GM23338 (cell line): ENCODE results near the gene CDH23. TPM values are rescaled to one million over a fixed set of nuclear protein-coding genes. Genes with fewer than 3 reads are reported as not detected.

Source experiments
- ATAC-seq: fragments of 200-7000 bp; cut with Tn5 transposase; 3 replicates; pipeline ENCODE4 v1.9.1; 2020
- DNase-seq: peaks from one replicate; pipeline ENCODE4 v3.0.0-alpha.2; 2015; ENCODE audit warnings: low spot score
- H2AFZ ChIP-seq: fragments of 200-600 bp; sonication (generic); 2 replicates; pipeline ENCODE4 v1.8.0; 2016; ENCODE audit warnings: antibody characterized with exemption, mild to moderate bottlenecking, moderate library complexity
- H3F3A ChIP-seq: fragments of 200-600 bp; sonication (generic); replicated peaks from 2 replicates; pipeline ENCODE4 v1.8.0; 2017; ENCODE audit warnings: antibody characterized with exemption, mixed run types, low read depth
- H3K27ac ChIP-seq: fragments of 200-600 bp; sonication (generic); 2 replicates; pipeline ENCODE4 v1.6.1; 2016; ENCODE audit warnings: low read depth
- H3K27me3 ChIP-seq: fragments of 200-600 bp; sonication (generic); 2 replicates; pipeline ENCODE4 v1.8.0; 2016; ENCODE audit warnings: mild to moderate bottlenecking, mixed run types, moderate library complexity; ENCODE audit not compliant: insufficient read depth
- H3K36me3 ChIP-seq: fragments of 200-600 bp; sonication (generic); 2 replicates; pipeline ENCODE4 v1.8.0; 2016; ENCODE audit warnings: mild to moderate bottlenecking; ENCODE audit not compliant: insufficient read depth
- H3K4me1 ChIP-seq: fragments of 200-600 bp; sonication (generic); 2 replicates; pipeline ENCODE4 v1.8.0; 2016; ENCODE audit warnings: mild to moderate bottlenecking, moderate library complexity; ENCODE audit not compliant: insufficient read depth
- H3K4me2 ChIP-seq: fragments of 200-600 bp; sonication (generic); 2 replicates; pipeline ENCODE4 v1.7.1; 2017; ENCODE audit warnings: mixed run types
- H3K4me3 ChIP-seq: fragments of 200-600 bp; sonication (generic); 2 replicates; pipeline ENCODE4 v1.6.1; 2016; ENCODE audit warnings: mixed run types
- H3K79me2 ChIP-seq: fragments of 200-600 bp; sonication (generic); replicated peaks from 2 replicates; pipeline ENCODE4 v1.8.0; 2017; ENCODE audit warnings: mild to moderate bottlenecking; ENCODE audit not compliant: insufficient read depth
- H3K9me2 ChIP-seq: fragments of 200-600 bp; sonication (generic); 2 replicates; pipeline ENCODE4 v1.8.0; 2017; ENCODE audit not compliant: insufficient read depth
- H4K20me1 ChIP-seq: fragments of 200-600 bp; sonication (generic); replicated peaks from 2 replicates; pipeline ENCODE4 v1.8.0; 2017; ENCODE audit warnings: mild to moderate bottlenecking; ENCODE audit not compliant: insufficient read depth
- H3K27ac Mint-ChIP-seq: 2 replicates; pipeline ENCODE4 v1.8.0; 2020; ENCODE audit warnings: inconsistent platforms, mild to moderate bottlenecking, moderate library complexity, mixed read lengths
- H3K27me3 Mint-ChIP-seq: 3 replicates; pipeline ENCODE4 v1.8.0; 2022; ENCODE audit warnings: low read depth, mild to moderate bottlenecking, moderate library complexity, mixed read lengths, inconsistent platforms; ENCODE audit not compliant: insufficient read depth, poor library complexity
- H3K36me3 Mint-ChIP-seq: 3 replicates; pipeline ENCODE4 v1.8.0; 2021; ENCODE audit warnings: low read depth, mild to moderate bottlenecking, inconsistent platforms, moderate library complexity, mixed read lengths
- H3K4me1 Mint-ChIP-seq: 3 replicates; pipeline ENCODE4 v1.8.0; 2020; ENCODE audit warnings: mild to moderate bottlenecking, inconsistent platforms, mixed read lengths
- H3K4me3 Mint-ChIP-seq: 3 replicates; pipeline ENCODE4 v1.8.0; 2021; ENCODE audit warnings: moderate library complexity, mild to moderate bottlenecking, inconsistent platforms, mixed read lengths
- H3K9me3 Mint-ChIP-seq: 3 replicates; pipeline ENCODE4 v1.8.0; 2020; ENCODE audit warnings: moderate library complexity, mild to moderate bottlenecking, inconsistent platforms, mixed read lengths
- EZH2 ChIP-seq: fragments of 200-600 bp; sonication (generic); IDR thresholded peaks from one replicate; pipeline ENCODE4 v1.8.0; 2017; ENCODE audit warnings: antibody characterized with exemption, mild to moderate bottlenecking, low read depth; ENCODE audit not compliant: unreplicated experiment
- POLR2AphosphoS5 ChIP-seq: IDR thresholded peaks from 2 replicates; pipeline ENCODE4 v1.6.1; 2016; ENCODE audit warnings: antibody characterized with exemption, low read depth
- STAT1 ChIP-seq: IDR thresholded peaks from one replicate; pipeline ENCODE4 v1.6.1; 2016; ENCODE audit warnings: antibody characterized with exemption; ENCODE audit not compliant: unreplicated experiment
- ZNF114 ChIP-seq: fragments of 250-450 bp; sonication (Bioruptor Pico); IDR thresholded peaks from 2 replicates; pipeline ENCODE4 v1.5.0; 2020; ENCODE audit warnings: mild to moderate bottlenecking, moderate library complexity
- ZNF331 ChIP-seq: fragments of 250-450 bp; sonication (Bioruptor Pico); IDR thresholded peaks from 2 replicates; pipeline ENCODE4 v1.5.0; 2020; ENCODE audit warnings: low read depth, mild to moderate bottlenecking, moderate library complexity
- polyA plus RNA-seq: library from polyadenylated mRNA; unstranded; fragments of >200 nt; fragmentation: Nextera tagmentation; extraction: Ambion mirVana; gene quantifications from 2 replicates; pipeline ENCODE4 v1.2.1, GENCODE V29; 2016
- total RNA-seq: library from RNA; depleted of rRNA; stranded (reverse); fragments of >200 nt; shearing (Covaris generic); gene quantifications from 2 replicates; pipeline ENCODE4 v1.2.3, GENCODE V29; 2014
- TF ChIP-seq, protein P1 (sequence below), 2 experiments: fragments of 200-600 bp in 1 of 2; sonication (generic) in 1 of 2; conservative IDR thresholded peaks; 2 replicates each; pipeline versions ENCODE4 v1.5.1 to v1.6.1; 2016 to 2017; ENCODE audit warnings: antibody characterized with exemption in 2 of 2, low read depth in 2 of 2, mild to moderate bottlenecking in 2 of 2, moderate library complexity in 1 of 2
- TF ChIP-seq, protein P2 (sequence below): IDR thresholded peaks from one replicate; pipeline ENCODE4 v1.6.1; 2018; ENCODE audit warnings: antibody characterized with exemption; ENCODE audit not compliant: unreplicated experiment

The CDH23 gene
- total and polyA plus RNA-seq, 2 experiments from 2014 or later, result 0.95 to 4.3 TPM

DNA sequence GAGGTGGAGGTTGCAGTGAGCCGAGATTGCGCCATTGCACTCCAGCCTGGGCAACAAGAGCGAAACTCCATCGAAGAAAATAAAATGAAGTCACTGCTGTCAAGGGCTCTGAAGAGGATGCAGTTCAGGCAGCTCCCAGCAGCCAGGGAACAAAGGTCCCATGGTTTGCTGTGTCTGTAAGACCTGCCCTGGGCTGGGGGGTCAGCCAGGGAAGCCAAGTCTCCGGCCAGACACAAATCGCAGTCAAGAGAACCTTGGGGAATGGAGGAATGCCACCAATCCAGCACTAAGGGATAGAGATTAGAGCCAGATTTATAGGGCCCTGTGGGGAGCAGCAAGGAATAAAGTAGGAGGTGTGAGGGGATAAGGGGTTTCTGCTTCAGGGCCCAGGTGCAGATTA is 405.5 kb downstream of the CDH23 start:
- Histone ChIP-seq H3K4me1 (no peaks in the 10 kb centered on the region), H4K20me1 (no peaks in the 10 kb centered on the region; the same call in 1 of the 2 replicates), H3K27ac (no peak overlapping the region), H3K79me2 (no peaks in the 10 kb centered on the region), H3K9me2 (no peaks in the 10 kb centered on the region), H3K36me3 (no peaks in the 10 kb centered on the region), H2AFZ (no peak overlapping the region), H3K4me3 (no peak overlapping the region), H3K27me3 (peaks cover 3% of the 10 kb centered on the region; the same call in 1 of the 2 replicates), H3F3A (no peaks in the 10 kb centered on the region), H3K4me2 (no peak overlapping the region)
- Mint-ChIP-seq H3K36me3 (no peaks in the 10 kb centered on the region), H3K27me3 (peaks cover 14% of the 10 kb centered on the region), H3K9me3 (no peaks in the 10 kb centered on the region), H3K4me3 (no peak overlapping the region), H3K27ac (no peak overlapping the region), H3K4me1 (peaks cover 3% of the 10 kb centered on the region; the same call in 2 of the 3 replicates)
- TF ChIP-seq ZNF331 (CRISPR knock-in tag) (no peak), POLR2AphosphoS5 (no peak), STAT1 (no peak), ZNF114 (CRISPR knock-in tag) (no peak)
- TF ChIP-seq, protein P1, sequence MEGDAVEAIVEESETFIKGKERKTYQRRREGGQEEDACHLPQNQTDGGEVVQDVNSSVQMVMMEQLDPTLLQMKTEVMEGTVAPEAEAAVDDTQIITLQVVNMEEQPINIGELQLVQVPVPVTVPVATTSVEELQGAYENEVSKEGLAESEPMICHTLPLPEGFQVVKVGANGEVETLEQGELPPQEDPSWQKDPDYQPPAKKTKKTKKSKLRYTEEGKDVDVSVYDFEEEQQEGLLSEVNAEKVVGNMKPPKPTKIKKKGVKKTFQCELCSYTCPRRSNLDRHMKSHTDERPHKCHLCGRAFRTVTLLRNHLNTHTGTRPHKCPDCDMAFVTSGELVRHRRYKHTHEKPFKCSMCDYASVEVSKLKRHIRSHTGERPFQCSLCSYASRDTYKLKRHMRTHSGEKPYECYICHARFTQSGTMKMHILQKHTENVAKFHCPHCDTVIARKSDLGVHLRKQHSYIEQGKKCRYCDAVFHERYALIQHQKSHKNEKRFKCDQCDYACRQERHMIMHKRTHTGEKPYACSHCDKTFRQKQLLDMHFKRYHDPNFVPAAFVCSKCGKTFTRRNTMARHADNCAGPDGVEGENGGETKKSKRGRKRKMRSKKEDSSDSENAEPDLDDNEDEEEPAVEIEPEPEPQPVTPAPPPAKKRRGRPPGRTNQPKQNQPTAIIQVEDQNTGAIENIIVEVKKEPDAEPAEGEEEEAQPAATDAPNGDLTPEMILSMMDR (conservative IDR thresholded peaks at IDR 0.05; ENCODE audit: low read depth in 2 of 2), result no peak
- DNase-seq, result no peak
- ATAC-seq, result no peak

DNA sequence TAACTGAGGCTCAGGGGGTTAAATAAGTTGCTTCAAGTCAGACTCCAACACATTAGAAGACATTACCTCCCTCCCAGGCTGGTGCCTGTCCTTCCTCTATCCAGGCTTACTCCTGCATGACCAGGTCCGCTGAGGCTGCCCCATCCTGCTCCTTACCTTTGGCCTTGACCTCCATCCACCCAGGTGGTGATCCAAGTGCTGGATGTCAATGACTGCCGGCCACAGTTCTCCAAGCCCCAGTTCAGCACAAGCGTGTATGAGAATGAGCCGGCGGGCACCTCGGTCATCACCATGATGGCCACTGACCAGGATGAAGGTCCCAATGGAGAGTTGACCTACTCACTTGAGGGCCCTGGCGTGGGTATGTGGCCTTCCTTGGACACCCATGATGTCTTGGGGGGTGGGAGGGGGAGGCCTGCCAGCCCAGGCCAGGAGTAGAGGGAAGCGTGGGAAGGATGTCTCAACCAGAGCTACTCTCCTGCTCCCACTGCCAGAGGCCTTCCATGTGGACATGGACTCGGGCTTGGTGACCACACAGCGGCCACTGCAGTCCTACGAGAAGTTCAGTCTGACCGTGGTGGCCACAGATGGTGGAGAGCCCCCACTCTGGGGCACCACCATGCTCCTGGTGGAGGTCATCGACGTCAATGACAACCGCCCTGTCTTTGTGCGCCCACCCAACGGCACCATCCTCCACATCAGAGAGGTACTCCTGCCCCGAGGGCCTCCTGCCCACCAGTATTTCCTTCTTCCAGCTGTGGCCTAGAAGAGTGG is 406.2 kb downstream of the CDH23 start:
- Histone ChIP-seq H3K4me2 (no peak overlapping the region), H3K4me3 (no peak overlapping the region), H3K4me1 (no peaks in the 10 kb centered on the region), H3K9me2 (no peaks in the 10 kb centered on the region), H4K20me1 (no peaks in the 10 kb centered on the region; the same call in 1 of the 2 replicates), H3F3A (no peaks in the 10 kb centered on the region), H2AFZ (no peak overlapping the region), H3K27me3 (peaks cover 3% of the 10 kb centered on the region; the same call in 1 of the 2 replicates), H3K36me3 (no peaks in the 10 kb centered on the region), H3K27ac (no peak overlapping the region), H3K79me2 (no peaks in the 10 kb centered on the region)
- H3K36me3 Mint-ChIP-seq, result no peaks in the 10 kb centered on the region
- H3K27ac Mint-ChIP-seq, result no peak overlapping the region
- DNase-seq (no peak), ATAC-seq (no peak)
- no peak overlapping the region for H3K4me3 Mint-ChIP-seq
- H3K27me3 Mint-ChIP-seq, result peaks cover 14% of the 10 kb centered on the region
- no peaks in the 10 kb centered on the region for H3K9me3 Mint-ChIP-seq
- H3K4me1 Mint-ChIP-seq, result peaks cover 3% of the 10 kb centered on the region; the same call in 2 of the 3 replicates
- TF ChIP-seq, protein P2, sequence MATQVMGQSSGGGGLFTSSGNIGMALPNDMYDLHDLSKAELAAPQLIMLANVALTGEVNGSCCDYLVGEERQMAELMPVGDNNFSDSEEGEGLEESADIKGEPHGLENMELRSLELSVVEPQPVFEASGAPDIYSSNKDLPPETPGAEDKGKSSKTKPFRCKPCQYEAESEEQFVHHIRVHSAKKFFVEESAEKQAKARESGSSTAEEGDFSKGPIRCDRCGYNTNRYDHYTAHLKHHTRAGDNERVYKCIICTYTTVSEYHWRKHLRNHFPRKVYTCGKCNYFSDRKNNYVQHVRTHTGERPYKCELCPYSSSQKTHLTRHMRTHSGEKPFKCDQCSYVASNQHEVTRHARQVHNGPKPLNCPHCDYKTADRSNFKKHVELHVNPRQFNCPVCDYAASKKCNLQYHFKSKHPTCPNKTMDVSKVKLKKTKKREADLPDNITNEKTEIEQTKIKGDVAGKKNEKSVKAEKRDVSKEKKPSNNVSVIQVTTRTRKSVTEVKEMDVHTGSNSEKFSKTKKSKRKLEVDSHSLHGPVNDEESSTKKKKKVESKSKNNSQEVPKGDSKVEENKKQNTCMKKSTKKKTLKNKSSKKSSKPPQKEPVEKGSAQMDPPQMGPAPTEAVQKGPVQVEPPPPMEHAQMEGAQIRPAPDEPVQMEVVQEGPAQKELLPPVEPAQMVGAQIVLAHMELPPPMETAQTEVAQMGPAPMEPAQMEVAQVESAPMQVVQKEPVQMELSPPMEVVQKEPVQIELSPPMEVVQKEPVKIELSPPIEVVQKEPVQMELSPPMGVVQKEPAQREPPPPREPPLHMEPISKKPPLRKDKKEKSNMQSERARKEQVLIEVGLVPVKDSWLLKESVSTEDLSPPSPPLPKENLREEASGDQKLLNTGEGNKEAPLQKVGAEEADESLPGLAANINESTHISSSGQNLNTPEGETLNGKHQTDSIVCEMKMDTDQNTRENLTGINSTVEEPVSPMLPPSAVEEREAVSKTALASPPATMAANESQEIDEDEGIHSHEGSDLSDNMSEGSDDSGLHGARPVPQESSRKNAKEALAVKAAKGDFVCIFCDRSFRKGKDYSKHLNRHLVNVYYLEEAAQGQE, result no peak
- TF ChIP-seq EZH2, result no peak
- TF ChIP-seq, protein P1 (conservative IDR thresholded peaks at IDR 0.05; ENCODE audit: low read depth in 2 of 2), result no peak
